Measurements from ENCODE around the gene AHSA1.
A peak's percentile ranks its signal among the peaks of the same experiment; 100 is the strongest.
"Not testable (repeated sequence)": the region's sequence is repeated elsewhere in the genome, so short reads cannot be mapped to it uniquely, and the experiment has no call there.

The AHSA1 gene

DNA sequence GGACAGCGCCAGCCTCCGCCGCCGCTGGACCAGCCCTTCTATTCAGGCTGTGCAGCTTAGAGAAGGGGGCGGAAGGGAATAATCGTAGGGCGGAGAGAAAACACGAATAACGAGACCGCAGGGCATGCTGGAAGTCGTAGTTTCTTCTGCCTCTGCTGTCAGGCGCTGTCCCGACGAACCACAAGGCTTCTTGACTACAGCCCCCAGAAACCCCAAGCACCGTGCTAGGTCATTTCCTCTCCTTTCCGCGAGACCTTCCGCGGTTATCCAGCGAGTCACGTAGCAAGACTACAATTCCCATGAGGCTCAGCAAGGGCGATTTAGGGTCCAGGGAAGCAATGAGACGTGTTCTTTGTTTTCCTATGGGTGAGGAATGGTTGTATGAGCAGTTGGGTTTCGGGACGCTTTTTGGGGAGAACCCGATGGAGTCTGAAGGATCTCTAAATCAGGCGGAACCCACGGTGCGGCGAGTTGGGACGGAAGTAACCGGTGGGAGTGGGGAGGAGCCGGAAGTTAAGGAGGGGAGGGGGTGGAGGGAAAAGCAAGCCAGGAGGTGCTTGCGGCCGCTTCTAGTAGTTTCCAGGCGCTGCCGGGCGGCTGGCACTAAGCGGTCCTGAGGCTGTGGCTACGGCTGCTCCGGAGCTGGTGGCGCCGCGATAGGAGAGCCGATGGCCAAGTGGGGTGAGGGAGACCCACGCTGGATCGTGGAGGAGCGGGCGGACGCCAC, at the start of gene AHSA1, which contains the start of gene VIPAS39:
AHSA1 (plus strand) TSS at position 572 of the 727 bp plus-strand sequence; CDS start at position 669, 97 bp downstream.
VIPAS39 (minus strand) TSS at position 80 of the 727 bp plus-strand sequence. CDS start 3,499 bp downstream, outside the sequence.
- DNase-seq: peak; percentile 98

DNA sequence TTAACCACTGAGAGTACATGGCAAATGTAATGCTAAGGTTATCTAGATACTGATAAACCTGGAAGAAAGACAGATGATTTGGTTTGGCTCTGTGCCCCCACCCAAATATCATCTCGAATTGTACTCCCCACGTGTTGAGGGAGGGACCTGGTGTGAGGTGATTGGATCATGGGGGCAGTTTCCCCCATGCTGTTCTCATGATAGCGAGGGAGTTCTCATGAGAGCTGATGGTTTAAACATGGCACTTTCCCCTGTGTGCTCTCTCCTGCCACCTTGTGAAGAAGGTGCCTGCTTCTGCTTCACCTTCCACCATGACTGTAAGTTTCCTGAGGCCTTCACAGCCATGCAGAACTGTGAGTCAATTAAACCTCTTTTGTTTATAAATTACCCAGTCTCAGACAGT, 48.8 kb upstream of the AHSA1 start:
- DNase-seq: no peak

DNA sequence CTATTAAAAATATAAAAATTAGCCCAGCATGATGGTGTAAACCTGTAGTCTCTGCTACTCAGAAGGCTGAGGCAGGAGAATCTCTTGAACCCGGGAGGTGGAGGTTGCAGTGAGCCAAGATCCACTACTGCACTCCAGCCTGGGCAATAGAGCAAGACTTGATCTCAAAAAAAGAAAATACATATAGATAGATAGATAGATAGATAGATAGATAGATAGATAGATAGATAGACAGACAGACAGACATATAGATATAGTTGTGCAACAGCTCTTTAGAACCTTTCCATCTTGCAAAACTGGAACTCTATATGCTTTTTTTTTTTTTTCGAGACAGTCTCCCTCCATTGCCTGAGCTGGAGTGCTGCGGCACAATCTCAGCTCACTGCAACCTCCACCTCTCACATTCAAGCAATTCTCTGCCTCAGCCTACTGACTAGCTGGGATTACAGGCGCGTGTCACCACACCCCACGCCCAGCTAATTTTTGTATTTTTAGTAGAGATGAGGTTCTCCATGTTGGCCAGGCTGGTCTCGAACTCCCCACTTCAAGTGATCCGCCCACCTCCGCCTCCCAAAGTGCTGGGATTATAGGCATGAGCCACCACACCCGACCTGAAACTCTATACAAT, 42.4 kb upstream of the AHSA1 start:
- not testable (repeated sequence) for DNase-seq

DNA sequence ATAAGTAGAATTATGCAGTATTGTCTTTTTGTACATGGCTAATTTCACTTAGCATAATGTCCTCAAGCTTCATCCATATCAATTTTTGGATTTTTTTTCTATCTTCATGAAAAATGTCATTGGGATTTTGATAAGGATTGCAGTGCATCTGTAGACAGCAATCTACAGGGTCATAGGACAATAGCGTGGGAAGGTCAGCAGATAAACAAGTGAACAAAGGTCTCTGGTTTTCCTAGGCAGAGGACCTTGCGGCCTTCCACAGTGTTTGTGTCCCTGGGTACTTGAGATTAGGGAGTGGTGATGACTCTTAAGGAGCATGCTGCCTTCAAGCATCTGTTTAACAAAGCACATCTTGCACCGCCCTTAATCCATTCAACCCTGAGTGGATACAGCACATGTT, 41.8 kb upstream of the AHSA1 start:
- not testable (repeated sequence) for DNase-seq

DNA sequence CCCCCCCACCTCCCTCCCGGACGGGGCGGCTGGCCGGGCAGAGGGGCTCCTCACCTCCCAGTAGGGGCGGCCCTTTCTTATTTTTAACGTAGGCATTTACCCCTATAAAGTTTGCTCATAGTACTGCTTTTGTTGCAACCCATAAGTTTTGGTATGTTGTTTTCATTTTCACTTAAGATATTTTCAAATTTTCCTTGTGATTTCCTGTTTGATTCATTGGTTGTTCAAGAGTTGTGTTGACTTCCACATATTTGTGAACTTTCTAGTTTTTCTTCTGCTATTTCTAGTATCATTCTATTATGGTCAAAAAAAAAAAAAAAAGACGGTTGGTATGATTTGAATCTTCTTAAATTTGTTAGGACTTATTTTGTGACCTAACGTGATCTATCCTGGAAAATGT, 41.1 kb upstream of the AHSA1 start:
- no peak for DNase-seq

DNA sequence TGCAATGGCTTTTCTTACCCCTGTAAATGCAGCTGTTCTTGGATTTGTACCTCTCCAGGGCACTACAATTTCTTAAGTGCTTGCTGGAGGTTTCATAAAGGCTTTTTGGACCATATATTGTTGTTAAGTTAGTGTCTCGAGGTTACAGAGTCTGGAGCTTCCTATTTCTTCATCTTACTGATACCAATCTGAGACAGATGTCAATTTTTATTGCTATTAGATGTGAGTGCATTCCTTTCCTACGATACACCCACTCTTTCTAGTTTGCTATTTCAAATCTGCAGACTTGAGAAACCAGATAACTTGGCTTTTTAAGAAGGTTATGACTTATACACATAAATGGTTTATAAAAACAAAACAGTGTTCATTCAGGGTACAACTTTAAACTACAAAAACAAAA, 36.7 kb upstream of the AHSA1 start:
- DNase-seq: no peak

DNA sequence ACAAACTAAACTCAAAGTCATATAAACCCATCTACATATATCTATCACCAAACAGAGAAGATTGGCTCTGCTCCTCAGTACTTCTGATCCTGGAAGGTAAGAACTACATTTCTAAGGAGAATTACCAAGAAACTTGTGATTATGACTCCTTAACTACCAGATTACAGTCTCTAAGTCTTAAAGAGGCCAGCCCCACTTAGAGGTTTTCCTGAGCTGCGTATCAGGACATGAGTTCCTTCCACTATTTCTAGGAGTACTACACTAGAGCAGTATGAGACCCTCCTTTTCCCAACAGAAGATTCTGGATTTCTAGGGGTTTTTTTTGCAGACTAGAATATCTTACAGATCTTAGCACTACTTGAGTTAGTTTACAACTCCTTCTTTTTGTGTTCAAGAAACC, 34.5 kb upstream of the AHSA1 start, which contains the start of gene NOXRED1:
NOXRED1 (minus strand) TSS at position 101 of the 400 bp plus-strand sequence. CDS start 634 bp downstream, outside the sequence.
- DNase-seq: no peak

DNA sequence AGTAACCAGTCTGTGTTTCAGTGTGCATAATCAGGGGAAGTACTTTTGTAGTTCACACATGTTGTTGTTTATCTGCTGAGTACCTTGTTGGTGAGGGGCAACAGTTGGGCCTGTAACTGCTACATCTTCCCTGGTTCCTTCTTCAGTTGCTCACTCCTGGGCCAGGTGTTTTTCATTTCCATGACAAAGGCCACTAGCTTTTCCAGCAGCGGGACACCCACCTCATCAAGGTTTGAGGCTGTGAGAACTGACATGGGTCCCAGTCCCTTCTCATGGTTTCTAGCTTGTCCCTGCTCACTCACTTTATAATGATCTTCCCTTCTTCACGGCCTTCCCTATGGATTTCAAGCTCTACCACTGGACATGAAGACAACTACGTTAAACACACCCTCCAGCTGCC, 33.0 kb upstream of the AHSA1 start:
- no peak for DNase-seq

DNA sequence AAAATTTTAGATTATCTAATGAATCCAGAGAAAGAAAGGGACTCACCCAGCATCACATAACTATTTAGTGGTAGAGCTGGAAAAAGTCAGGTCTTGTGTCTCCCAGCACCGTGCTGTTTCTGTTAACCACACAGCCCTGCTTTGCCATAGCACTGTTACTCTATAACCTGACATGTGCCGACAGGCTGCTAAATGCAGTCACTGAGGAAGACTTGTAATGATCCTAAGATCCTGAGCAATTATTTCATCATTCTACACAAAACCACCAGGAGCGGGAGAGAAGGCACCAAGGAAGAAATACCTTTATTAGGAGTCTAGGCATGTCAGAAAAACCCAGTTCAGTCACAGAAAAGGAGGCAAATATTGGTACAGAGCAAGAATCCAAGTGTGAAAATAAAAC, 31.5 kb upstream of the AHSA1 start:
- DNase-seq: no peak

DNA sequence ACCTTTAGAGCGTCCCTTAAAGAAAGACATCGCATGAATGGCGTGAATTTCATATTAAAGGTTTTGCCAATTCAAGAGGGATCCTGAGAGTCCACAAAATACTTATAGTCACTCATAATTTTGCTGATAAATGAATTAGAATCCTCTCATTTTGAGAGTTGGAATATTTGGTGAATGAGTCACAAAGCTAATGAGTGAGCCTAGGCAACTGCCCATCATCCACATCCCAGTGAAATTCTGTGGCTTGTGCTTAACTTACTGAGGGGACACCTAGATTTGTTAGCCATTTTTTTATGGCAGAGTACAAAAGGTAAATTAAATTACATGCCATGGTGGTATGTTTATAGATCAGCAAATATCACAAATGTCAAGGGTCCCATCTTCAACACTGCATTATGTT, 21.9 kb upstream of the AHSA1 start:
- no peak for DNase-seq

DNA sequence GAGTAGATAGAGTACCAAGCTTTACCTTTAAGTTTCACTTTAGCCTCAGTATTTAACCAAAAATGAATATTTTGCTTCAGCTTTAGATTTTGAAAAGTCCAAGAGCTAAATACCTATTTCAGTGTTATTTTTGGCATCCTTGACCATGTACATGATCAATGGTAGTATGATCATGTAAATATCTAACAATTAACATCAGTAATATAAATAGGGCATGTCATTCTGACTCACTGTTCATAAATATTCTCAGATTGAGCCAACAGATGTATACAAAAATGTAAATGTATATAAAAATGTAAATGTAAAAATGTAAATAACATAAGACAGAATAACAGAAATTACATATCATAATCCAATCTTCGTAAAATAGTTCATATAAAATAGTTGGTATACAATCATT, 19.3 kb upstream of the AHSA1 start:
- no peak for DNase-seq

DNA sequence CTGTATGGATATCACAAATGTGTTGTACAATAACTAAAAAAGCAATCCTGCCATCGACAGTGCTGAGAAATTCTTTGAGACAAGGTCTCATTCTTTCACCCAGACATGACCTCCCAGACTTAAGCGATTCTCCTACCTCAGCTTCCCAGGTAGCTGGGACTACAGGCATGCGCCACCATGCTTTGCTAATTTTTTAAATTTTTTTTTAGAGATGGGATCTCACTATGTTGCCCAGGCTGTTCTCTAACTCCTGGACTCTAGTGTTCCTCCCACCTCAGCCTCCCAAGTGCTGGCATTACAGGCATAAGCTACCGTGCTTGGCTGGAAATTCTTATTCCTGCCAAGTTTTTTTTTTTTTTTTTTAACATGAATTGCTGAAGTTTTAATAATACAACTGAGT, 18.0 kb upstream of the AHSA1 start:
- no peak for DNase-seq

DNA sequence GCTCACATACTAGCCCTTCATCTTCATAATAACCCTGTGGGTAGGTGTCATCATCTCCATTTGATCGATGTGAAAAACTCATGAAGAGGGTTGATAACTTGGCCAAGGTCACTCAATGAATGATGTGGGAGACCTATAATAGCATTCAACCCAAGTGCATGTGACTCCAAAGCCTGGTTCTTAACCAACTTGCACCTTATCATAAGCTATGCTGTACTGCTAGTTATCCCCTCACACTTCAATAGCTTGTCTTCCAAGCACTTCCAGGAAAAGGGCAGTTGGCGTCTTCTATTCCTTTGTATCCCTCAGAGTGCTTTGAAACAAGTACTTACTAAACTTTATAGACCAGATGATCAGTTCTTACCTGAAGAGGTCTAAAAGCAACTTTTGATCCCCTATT, 15.7 kb upstream of the AHSA1 start:
- no peak for DNase-seq

DNA sequence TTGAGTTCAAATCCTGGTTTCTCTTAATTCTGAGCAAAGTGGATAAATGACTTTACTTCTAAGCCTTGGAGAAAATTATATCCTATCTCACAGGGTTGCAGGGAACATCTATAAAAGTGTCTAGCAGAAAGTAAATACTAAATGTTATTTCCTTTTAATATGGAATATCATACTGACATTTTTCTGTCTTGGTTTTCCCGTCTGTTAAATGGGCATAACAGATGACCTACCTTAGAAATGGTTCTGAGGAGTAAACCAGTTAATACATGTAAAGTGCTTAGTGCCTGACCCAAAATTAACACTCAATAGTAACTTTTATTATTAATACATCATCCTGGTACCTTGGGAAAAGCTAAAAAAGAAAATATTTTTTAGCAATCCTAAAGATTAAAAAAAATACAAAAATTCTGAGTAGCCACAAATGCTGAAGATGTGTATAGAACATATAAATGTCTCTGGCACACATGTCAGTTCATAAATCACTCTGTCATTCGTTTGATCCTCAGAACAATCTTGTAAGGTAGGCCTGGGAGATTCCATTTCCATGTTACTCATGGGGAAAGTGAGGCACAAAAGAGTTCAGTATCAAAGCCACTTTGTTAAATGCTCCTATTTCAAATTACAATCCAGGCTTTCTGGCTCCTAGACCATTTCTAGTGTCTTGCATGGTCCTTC, 1.8 kb upstream of the AHSA1 start:
- no peak for DNase-seq

DNA sequence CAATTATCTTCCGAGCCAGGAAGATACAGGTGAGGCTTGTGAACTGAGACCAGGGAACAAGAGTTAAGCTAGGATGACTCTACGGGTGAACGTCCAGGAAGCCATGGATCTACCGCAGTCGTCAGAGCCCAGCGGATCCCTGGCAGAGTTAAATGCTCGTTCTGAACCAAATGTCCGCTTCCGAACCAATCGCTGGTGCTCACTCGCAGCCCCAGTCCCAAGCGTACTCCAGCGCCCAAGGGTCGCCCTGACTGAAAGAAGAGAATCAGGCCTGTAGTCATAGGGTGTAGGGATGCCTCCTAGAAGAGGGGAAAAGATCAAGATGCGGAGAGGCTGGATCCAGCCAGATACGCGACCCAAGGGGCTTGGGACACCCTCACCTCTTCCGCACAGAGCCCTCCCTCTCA, 775 bp upstream of the AHSA1 start:
- peak; percentile 53 for DNase-seq

DNA sequence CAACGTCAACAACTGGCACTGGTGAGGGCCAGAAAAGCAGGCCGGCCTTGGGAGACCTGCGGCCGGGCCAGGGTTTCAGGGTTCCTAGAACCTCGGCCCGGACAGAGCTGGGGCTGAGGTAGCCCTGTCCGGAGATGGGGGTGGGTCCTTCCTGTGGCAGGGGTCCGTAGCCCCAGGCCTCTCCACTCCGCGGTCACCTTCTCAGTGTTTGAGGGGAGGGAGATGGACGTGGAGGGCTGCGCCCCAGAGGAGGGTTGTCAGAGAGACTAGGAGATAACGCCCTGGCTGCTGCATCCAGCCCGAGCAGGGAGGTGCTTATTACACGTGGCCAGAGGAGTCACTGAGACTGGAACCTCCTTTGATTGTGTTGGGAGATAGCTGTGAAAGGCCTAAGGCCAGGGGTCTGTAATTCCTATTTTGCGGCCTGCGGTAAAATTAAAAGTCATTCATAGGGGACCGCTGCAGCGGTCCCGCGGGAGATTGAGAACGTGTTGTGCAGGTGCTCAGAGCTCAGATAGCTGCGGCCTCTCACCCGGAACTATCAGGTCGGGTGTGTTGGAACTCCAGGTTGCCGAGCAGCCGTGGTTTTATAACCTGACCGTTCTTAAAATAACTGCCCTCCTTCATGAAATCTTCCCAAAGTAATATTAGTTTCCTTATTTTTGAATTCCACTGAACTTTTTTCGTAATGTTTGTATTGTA, 507 bp downstream of the AHSA1 start:
- no peak for DNase-seq

DNA sequence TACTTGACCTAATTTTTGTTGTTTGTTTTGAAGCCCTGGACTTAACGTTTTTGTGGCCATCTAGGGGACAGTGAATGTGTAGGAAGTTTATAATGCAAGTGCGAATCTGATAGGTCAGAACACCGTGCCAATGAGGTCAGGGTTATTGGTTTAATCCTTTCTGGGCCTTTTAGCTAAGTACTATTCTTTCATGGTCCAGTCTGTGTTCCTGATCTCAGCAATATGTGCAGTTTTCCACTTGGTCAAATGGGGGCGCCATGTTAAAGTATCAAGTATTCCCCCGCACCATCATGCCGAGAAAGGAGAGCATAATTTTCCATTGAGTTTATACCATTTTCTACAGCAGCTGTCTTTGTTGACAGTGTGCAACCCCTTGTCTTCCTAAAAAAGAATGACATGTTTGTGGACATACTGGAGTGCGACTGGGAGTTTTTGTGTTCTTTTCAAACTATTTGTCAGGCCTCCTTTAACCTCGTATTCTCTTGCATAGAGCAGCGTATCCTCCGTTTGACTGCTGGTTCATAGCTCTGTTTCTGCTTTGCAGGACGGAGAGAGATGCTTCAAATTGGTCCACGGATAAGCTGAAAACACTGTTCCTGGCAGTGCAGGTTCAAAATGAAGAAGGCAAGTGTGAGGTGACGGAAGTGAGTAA, 1.3 kb downstream of the AHSA1 start:
- DNase-seq: peak; percentile 10

DNA sequence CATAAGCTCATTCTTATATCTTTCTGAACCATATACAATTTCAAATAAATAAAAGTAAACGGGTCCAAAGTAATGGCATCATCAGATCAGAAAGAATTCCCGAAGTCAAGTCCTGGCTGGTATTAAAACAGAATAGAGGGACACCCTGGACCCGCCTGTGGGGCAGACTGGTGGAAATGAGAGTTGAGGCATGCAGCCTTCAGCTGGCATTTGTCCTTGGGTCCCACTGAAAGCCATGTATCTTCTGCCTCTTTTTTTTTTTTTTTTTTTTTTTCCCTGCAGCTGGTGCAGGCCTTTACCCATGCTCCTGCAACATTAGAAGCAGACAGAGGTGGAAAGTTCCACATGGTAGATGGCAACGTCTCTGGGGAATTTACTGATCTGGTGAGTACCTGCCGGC, 9.9 kb downstream of the AHSA1 start:
- no peak for DNase-seq

DNA sequence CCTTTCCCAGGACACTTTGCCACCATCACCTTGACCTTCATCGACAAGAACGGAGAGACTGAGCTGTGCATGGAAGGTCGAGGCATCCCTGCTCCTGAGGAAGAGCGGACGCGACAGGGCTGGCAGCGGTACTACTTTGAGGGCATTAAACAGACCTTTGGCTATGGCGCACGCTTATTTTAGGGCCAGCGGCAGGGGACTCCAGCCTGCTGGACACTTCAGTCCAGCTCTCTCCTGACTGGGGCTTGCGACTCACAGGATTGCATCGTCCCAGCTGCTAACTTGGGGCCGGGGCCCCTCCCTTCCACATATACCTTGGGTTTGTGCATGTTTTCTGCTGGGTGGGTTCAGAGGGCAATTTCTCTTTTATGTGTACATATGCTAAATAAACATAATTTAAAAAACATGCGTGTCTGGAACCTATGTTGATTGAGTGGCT, 11.2 kb downstream of the AHSA1 start:
- DNase-seq: no peak

DNA sequence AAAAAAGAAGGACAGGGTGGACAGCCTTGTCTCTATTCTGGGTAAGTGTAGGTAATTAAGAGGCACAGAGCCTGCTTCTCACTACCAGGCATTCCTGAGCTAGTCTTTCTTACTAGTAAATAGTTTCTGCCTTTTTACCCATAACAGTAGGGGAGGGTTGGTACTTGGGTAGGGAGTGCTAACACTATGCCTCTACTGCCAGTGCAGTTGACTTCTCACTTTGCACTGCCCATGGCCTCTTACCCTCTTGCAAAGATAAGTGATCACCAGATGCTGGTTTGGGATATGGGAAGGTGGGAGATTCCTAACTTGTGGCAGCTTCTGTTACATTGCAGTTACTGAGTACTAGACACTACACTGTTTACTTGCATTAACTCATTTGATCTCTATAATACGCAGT, 11.6 kb downstream of the AHSA1 start:
- DNase-seq: no peak

DNA sequence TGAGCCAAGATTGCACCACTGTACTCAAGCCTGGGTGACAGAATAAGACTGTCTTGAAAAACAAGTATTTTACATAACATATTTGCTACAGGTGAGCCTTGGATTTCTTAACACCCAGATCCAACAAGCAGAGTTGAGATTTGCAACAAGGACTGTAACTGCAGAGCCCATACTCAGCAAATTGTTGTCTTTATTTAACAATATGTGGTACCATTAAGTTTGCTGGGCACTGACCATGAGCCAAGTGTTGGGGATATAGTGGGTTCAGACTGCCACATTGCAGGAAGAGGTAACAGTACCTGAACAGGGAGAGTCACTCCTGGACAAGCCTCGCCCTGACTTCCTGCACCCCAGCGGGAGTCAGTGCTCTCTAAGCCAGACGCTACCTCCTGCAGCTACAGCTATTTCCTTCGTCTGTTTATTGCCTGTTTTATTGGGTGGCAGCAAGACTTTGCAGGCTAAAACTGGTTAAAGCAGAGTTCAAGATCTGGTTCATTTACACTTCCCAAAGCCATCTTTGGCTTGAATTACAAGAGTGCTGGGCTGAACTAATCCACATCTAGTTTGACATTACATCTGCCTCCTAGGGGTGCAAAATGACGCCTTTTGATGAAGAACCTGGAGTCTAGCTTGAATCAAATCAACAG, 12.5 kb downstream of the AHSA1 start:
- DNase-seq: no peak

DNA sequence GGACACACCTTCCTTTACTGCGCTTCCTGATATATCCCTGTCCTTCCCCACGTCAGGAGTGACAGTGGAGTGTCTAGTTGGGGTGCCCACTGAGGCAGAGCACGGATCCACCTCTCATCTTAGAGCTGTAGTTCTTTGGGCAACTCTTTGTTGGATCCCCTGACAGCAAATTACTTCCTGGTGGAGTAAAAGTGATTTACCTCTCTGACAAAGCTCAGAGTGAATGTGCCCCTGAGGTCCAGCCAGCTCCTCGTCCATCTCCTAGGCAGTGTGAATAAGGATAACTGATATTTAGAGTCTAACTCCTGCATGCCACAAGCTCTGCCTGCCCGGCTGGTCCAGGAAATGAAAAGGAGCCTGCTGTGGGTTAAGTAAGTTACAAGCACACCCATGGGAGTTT, 16.0 kb downstream of the AHSA1 start:
- DNase-seq: no peak

Data from NCI-H1105 (cell line).